Ishikawa (cell line): ENCODE data around the gene ZBTB33.

ENCODE experiments used
- CREB1 ChIP-seq: IDR thresholded peaks from 2 replicates; pipeline ENCODE4 v1.6.1; 2012; ENCODE audit warnings: low read depth
- EGR1 ChIP-seq: IDR thresholded peaks from 2 replicates; pipeline ENCODE4 v1.6.1; 2012
- EP300 ChIP-seq: IDR thresholded peaks from 2 replicates; pipeline ENCODE4 v1.6.1; 2012; ENCODE audit warnings: borderline replicate concordance
- MAX ChIP-seq: IDR thresholded peaks from 2 replicates; pipeline ENCODE4 v1.6.1; 2012

DNA sequence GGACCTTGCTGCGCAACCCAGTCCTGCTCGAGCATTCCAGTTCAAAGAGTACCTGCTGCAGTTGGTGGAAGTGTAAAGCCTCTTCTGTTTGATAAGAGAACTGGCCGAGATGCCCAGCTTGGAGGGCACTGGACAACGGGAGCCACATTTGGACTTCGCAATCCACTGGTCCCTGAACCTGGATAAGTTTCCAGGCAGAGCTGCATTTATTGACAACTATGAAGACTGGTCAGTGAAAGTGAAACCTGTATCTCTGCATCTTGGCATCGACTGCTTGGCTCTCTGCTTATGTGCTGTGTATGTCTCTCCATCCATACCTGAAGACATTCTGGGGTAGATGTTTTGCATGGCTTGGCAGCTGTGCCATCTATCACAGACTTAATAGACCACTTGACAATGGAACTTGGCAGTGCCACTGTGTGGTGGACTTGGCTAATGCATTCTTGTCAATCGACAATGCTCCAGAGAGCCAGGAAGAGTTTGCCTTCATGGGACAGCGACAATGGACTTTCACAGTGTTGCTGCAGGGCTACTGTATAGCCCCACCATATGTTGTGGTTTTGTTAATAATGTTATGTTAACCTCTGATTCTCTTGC lies 43.5 kb upstream of the ZBTB33 start:
- TF ChIP-seq EP300, result no peak
- no peak for TF ChIP-seq MAX
- TF ChIP-seq CREB1, result no peak
- TF ChIP-seq EGR1, result no peak
